GM10266 (cell line): Measurements from ENCODE around the gene KATNB1.

Experiments used
- DNase-seq: peaks from one replicate; pipeline ENCODE4 v3.0.0; 2012; ENCODE audit errors: extremely low spot score
- CTCF ChIP-seq: IDR thresholded peaks from 2 replicates; pipeline ENCODE4 v1.5.1; 2012; ENCODE audit warnings: mild to moderate bottlenecking, low read depth; ENCODE audit not compliant: control insufficient read depth, insufficient read depth; ENCODE audit errors: missing control alignments

KATNB1 gene

GRCh38 chr16:57701759-57702371 is 33.7 kb upstream of the KATNB1 start:
- no peak for TF ChIP-seq CTCF
- DNase-seq: no peak

- DNase-seq: no peak
- TF ChIP-seq CTCF: no peak
These were observed 32.1 kb upstream of the KATNB1 start for GRCh38 chr16:57703416-57704010.

GRCh38 chr16:57704011-57704904 is 31.3 kb upstream of the KATNB1 start:
- DNase-seq: no peak
- TF ChIP-seq CTCF: no peak

- no peak for DNase-seq
- no peak for TF ChIP-seq CTCF
These were observed 30.4 kb upstream of the KATNB1 start for GRCh38 chr16:57704905-57705852.

- no peak for DNase-seq
- no peak for TF ChIP-seq CTCF
These were observed 28.9 kb upstream of the KATNB1 start for GRCh38 chr16:57706717-57707116.

- no peak for TF ChIP-seq CTCF
These were observed 28.2 kb upstream of the KATNB1 start for GRCh38 chr16:57707331-57707730.

More at GRCh38 chr16:57707331-57707730, 28.2 kb upstream of the KATNB1 start:
- no peak for DNase-seq
